Neural cell (in vitro differentiated cells): ENCODE data around the gene ZIC4.

ENCODE experiments used
- EP300 ChIP-seq: fragments of 450-650 bp; conservative IDR thresholded peaks from 2 replicates; pipeline ENCODE4 v1.6.1; 2014; ENCODE audit warnings: antibody characterized with exemption, mild to moderate bottlenecking, moderate library complexity; ENCODE audit not compliant: poor library complexity, severe bottlenecking
- EZH2 ChIP-seq: fragments of 200-600, 300-800 bp; shearing (Covaris generic), sonication (generic); IDR thresholded peaks from 2 replicates; pipeline ENCODE4 v1.6.1; 2014; ENCODE audit warnings: antibody characterized with exemption, low read length, borderline replicate concordance, mild to moderate bottlenecking; ENCODE audit not compliant: insufficient read depth, poor library complexity, severe bottlenecking
- POLR2AphosphoS5 ChIP-seq: IDR thresholded peaks from 2 replicates; pipeline ENCODE4 v1.6.1; 2012
- TF ChIP-seq, protein P1 (sequence below): fragments of 450-650 bp; IDR thresholded peaks from 2 replicates; pipeline ENCODE4 v1.5.1; 2014; ENCODE audit warnings: antibody characterized with exemption, mild to moderate bottlenecking, moderate library complexity; ENCODE audit not compliant: poor library complexity, severe bottlenecking
- TF ChIP-seq, protein P2 (sequence below): IDR thresholded peaks from 2 replicates; pipeline ENCODE4 v1.6.1; 2012; ENCODE audit warnings: borderline replicate concordance

GRCh38 chr3:147418808-147419701 lies 12.7 kb upstream of the ZIC4 start:
- TF ChIP-seq, protein P1, sequence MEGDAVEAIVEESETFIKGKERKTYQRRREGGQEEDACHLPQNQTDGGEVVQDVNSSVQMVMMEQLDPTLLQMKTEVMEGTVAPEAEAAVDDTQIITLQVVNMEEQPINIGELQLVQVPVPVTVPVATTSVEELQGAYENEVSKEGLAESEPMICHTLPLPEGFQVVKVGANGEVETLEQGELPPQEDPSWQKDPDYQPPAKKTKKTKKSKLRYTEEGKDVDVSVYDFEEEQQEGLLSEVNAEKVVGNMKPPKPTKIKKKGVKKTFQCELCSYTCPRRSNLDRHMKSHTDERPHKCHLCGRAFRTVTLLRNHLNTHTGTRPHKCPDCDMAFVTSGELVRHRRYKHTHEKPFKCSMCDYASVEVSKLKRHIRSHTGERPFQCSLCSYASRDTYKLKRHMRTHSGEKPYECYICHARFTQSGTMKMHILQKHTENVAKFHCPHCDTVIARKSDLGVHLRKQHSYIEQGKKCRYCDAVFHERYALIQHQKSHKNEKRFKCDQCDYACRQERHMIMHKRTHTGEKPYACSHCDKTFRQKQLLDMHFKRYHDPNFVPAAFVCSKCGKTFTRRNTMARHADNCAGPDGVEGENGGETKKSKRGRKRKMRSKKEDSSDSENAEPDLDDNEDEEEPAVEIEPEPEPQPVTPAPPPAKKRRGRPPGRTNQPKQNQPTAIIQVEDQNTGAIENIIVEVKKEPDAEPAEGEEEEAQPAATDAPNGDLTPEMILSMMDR = no peak
- TF ChIP-seq EZH2 (no peak), EP300 (no peak), POLR2AphosphoS5 (peak; percentile 27)
- TF ChIP-seq, protein P2, sequence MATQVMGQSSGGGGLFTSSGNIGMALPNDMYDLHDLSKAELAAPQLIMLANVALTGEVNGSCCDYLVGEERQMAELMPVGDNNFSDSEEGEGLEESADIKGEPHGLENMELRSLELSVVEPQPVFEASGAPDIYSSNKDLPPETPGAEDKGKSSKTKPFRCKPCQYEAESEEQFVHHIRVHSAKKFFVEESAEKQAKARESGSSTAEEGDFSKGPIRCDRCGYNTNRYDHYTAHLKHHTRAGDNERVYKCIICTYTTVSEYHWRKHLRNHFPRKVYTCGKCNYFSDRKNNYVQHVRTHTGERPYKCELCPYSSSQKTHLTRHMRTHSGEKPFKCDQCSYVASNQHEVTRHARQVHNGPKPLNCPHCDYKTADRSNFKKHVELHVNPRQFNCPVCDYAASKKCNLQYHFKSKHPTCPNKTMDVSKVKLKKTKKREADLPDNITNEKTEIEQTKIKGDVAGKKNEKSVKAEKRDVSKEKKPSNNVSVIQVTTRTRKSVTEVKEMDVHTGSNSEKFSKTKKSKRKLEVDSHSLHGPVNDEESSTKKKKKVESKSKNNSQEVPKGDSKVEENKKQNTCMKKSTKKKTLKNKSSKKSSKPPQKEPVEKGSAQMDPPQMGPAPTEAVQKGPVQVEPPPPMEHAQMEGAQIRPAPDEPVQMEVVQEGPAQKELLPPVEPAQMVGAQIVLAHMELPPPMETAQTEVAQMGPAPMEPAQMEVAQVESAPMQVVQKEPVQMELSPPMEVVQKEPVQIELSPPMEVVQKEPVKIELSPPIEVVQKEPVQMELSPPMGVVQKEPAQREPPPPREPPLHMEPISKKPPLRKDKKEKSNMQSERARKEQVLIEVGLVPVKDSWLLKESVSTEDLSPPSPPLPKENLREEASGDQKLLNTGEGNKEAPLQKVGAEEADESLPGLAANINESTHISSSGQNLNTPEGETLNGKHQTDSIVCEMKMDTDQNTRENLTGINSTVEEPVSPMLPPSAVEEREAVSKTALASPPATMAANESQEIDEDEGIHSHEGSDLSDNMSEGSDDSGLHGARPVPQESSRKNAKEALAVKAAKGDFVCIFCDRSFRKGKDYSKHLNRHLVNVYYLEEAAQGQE = no peak
